NCI-H1417 (cell line): ENCODE measurements around the gene RDH13.
"Not testable (repeated sequence)": the region's sequence is repeated elsewhere in the genome, so short reads cannot be mapped to it uniquely, and the experiment has no call there.

ENCODE experiments used
- DNase-seq, 3 experiments: peaks; one replicate each; lab custom pipeline; 2025; lab: John Stamatoyannopoulos, UW

The RDH13 gene

DNA sequence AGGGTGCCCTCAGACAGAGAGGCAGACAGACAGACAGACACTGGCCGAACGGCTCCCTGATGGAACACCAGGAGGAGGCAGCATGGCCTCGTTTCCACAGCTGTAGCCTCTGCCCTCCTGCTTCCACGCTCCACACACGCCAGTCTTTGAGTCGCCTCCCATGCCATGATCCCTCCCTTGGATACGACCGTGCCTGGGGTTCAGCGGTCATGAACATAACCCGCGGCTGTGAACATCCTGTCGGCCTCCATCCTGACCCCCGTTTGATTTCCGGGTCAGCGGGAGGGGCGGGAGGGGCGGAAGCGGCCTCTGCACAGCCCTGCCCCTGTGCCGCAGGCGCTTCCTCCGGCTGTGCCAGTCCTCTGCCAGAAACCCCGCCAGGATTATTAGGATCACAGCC lies 48.2 kb downstream of the RDH13 start:
- DNase-seq: peak in 2 of 3 experiments; percentile 17 to 36

GRCh38 chr19:55013596-55013995 lies 49.4 kb downstream of the RDH13 start:
- DNase-seq: no peak

GRCh38 chr19:55012306-55012705 lies 50.6 kb downstream of the RDH13 start:
- DNase-seq: no peak

- DNase-seq: not testable (repeated sequence)
Measured at GRCh38 chr19:55010561-55010960, 52.4 kb downstream of the RDH13 start.

- not testable (repeated sequence) for DNase-seq
Measured at GRCh38 chr19:55008781-55009180, 54.2 kb downstream of the RDH13 start.

- not testable (repeated sequence) for DNase-seq
Measured at GRCh38 chr19:55008189-55008588, 54.8 kb downstream of the RDH13 start.

DNA sequence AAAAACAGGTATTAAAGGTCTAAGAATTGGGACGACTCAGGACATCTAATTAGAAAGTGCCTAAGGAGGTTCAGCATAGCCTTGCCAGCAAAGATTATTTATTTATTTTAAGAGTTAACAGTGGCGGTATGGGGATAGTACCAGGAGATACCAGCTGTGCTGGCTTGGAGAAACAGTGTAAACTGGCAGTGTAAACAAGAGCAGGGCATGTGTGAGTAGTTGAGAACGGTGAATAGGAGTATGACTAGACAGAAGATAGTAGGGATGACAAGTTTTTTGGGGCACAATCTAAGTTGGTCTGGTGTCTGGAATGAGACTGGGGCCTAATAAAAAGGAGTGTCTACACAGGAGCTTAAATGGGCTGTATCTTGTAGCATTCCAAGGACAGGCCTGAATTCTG lies 55.4 kb downstream of the RDH13 start:
- DNase-seq: not testable (repeated sequence)

GRCh38 chr19:55006795-55007194 lies 56.2 kb downstream of the RDH13 start:
- not testable (repeated sequence) for DNase-seq

DNA sequence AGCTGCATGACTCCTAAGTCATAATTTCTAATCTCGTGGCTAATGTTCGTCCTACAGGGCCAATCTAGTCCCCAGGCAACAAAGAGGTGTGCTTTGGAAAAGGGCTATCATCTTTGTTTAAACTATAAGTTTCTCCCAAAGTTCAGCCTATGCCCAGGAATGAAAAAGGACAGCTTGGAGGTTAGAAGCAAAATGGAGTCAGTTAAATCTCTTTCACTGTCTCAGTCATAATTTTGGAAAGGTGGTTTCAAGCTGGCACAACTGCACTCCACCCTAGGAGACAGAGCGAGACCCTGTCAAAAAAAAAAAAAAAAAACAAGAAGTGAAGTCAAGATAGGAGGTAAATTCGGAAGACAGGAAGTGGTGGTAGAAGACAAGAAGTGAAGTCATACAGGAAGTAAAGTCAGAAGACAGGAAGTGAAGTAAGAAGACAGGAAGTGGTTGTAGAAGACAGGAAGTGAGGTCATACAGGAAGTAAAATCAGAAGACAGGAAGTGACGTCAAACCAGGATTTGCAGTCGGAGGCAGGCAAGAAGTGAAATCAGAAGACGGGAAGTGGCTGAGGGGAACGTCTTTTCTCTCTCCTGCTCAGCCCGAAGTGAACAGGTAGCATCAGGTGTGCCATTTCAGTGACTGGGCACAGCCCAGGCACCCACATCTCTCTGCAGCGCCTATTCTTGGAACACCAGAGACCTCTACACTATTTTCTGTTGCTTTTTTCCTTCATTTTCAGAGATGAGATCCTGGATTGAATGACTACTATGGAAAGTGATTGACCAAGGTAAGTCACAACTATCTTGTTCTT lies 57.1 kb downstream of the RDH13 start:
- DNase-seq: peak in 1 of 3 experiments; percentile 19

DNA sequence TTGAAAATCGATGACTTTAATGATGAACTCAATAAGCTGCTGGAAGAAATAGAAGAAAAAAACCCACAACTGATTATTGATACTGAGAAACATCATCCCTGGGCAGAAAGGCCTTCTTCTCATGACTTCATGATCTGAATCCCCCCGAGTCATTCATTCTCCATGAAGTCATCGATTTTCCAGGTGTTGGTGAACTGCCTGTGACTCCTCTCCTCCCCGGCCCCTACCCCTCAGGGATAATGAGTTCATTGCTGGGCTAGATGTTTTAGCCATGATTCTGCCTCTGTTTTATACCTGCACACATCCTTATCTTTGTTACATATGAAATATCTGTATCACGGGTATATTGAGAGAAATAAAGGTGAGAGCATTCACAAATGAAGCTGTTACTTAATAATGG lies 62.2 kb downstream of the RDH13 start:
- no peak for DNase-seq

DNA sequence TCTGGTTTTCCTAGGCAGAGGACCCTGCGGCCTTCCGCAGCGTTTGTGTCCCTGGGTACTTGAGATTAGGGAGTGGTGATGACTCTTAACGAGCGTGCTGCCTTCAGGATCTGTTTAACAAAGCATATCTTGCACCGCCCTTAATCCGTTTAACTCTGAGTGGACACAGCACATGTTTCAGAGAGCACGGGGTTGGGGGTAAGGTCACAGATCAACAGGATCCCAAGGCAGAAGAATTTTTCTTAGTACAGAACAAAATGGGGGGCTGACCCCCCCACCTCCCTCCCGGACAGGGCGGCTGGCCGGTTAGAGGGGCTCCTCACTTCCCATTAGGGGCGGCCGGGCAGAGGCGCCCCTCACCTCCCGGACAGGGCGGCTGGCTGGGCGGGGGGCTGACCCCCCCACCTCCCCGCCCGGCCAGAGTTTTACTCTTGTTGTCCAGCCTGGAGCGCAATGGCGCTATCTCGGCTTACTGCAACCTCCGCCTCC lies 64.2 kb downstream of the RDH13 start:
- not testable (repeated sequence) for DNase-seq

GRCh38 chr19:54995561-54995960 lies 67.4 kb downstream of the RDH13 start:
- no peak for DNase-seq
